GM08714 (cell line): ENCODE results near the gene CSNK2B.

Source experiments
- H3K4me3 ChIP-seq: fragments of 200-500 bp; sonication (Bioruptor generic); 2 replicates; pipeline ENCODE4 v1.5.1; 2014; ENCODE audit warnings: mild to moderate bottlenecking, low read length, inconsistent platforms
- ZNF274 ChIP-seq: IDR thresholded peaks from 2 replicates; pipeline ENCODE4 v1.6.1; 2012; ENCODE audit warnings: mild to moderate bottlenecking, low read depth, low read length

CSNK2B gene

DNA sequence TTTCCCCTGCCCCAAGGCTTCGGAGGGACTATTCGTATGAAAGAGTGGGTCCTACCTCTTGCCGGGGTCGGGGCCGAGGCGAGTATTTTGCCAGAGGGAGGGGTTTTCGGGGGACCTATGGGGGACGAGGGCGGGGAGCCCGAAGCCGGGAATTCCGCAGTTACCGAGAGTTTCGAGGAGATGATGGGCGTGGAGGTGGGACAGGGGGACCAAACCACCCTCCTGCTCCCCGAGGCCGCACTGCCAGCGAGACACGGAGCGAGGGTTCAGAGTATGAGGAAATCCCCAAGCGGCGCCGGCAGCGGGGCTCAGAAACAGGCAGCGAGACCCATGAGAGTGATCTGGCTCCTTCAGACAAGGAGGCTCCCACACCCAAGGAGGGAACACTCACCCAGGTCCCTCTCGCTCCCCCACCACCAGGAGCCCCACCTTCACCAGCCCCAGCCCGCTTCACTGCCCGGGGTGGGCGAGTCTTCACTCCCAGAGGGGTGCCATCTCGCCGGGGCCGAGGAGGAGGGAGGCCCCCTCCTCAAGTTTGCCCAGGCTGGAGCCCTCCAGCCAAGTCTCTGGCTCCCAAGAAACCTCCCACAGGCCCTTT lies 34.1 kb upstream of the CSNK2B start:
- TF ChIP-seq ZNF274 = no peak
- H3K4me3 ChIP-seq = no peak overlapping the region

DNA sequence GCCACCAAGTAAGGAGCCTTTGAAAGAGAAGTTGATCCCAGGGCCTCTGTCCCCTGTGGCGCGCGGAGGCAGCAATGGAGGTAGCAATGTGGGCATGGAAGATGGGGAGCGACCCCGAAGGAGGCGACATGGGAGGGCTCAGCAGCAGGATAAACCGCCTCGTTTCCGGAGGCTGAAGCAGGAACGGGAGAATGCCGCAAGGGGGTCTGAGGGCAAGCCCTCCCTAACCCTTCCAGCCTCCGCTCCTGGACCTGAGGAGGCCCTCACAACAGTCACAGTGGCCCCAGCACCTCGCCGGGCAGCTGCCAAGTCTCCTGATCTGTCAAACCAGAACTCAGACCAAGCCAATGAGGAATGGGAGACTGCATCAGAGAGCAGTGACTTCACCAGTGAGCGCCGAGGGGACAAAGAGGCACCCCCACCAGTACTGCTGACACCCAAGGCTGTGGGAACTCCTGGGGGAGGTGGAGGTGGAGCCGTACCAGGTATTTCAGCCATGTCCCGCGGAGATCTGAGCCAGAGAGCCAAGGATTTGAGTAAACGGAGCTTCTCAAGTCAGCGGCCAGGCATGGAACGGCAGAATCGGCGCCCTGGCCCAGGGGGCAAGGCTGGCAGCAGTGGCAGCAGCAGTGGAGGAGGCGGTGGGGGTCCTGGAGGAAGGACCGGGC lies 33.5 kb upstream of the CSNK2B start:
- TF ChIP-seq ZNF274 = no peak
- no peak overlapping the region for H3K4me3 ChIP-seq

DNA sequence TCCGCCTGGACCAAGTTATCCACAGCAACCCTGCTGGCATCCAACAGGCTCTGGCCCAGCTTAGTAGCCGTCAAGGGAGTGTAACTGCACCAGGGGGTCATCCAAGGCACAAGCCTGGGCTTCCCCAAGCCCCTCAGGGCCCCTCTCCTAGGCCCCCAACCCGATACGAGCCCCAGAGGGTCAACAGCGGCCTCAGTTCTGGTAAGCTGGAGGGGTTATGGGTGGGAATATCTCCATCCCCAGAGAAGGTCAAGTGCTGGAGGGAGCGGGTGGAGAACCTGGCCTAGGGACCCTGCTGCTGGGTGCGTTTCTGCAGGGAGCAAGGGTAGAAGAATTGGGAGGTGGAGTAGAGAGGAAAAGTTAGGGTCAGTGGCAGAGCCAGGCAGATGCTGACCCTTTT lies 32.4 kb upstream of the CSNK2B start:
- no peak for TF ChIP-seq ZNF274
- no peak overlapping the region for H3K4me3 ChIP-seq

GRCh38 chr6:31634131-31634530 lies 31.7 kb upstream of the CSNK2B start:
- no peak overlapping the region for H3K4me3 ChIP-seq
- TF ChIP-seq ZNF274 = no peak

GRCh38 chr6:31634969-31635575 lies 30.8 kb upstream of the CSNK2B start:
- no peak overlapping the region for H3K4me3 ChIP-seq
- TF ChIP-seq ZNF274 = no peak

GRCh38 chr6:31636698-31637596 lies 28.9 kb upstream of the CSNK2B start:
- H3K4me3 ChIP-seq = no peak overlapping the region
- TF ChIP-seq ZNF274 = no peak

DNA sequence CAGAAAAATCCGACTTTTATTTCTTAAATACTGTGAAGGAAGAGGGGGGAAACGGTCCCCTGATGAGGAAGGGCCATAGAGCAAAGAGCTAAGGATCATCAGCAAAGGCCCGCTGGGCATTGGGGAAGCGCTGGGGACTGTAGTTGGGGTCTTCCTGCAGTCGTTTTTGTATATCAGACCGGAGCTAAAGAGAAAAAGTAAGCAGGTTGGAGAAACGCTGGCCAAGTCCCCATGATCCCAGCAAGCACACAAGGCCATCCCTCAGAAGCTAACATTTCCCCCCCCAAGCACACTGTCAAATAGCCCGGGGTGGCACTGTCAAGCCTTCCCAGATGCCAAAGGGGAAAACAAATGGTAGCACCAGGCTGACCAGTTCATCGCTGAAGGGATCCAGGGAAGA lies 26.8 kb upstream of the CSNK2B start:
- no peak overlapping the region for H3K4me3 ChIP-seq
- no peak for TF ChIP-seq ZNF274

DNA sequence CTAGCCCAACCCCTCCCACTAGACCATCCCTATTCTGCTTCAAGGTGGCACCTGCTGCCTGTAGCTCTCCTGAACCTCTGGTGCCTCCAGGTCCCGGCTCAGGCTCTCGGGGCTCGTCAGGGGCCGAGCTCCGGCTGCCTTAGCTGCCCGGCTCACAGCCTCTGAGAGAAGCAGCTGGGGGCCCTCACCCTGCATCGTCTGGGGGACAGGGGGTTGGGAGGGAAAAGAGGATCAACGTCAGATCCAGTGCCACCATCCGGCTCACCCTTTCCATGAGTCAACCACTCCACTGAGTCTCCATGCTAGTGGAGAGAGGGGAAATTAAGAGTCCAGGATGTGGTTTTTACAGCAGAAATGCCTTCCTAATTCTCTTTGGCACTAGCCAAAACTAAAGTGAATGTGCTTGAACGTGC lies 26.4 kb upstream of the CSNK2B start:
- H3K4me3 ChIP-seq = no peak overlapping the region
- TF ChIP-seq ZNF274 = no peak

DNA sequence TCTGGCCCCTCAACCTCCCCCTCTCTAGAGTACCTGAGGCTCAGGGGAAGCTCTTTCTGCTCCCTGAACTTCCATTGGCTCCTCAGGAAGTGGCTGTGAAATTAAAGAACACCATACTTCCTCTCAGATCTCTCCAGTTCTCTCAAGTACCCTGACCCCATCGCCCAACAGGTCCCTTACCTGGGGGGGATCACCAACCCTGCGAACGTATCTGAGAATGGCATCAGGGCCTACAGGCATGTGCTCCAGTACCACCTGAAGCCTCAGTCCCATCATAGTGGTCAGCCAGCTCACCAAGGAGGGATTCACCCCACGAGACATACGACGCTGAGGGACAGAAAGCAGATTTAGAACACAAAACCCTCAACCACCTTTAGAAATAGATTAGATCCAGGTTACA lies 25.3 kb upstream of the CSNK2B start:
- TF ChIP-seq ZNF274 = no peak
- H3K4me3 ChIP-seq = no peak overlapping the region

- TF ChIP-seq ZNF274 = no peak
These were observed 24.5 kb upstream of the CSNK2B start for GRCh38 chr6:31641370-31641769.

DNA sequence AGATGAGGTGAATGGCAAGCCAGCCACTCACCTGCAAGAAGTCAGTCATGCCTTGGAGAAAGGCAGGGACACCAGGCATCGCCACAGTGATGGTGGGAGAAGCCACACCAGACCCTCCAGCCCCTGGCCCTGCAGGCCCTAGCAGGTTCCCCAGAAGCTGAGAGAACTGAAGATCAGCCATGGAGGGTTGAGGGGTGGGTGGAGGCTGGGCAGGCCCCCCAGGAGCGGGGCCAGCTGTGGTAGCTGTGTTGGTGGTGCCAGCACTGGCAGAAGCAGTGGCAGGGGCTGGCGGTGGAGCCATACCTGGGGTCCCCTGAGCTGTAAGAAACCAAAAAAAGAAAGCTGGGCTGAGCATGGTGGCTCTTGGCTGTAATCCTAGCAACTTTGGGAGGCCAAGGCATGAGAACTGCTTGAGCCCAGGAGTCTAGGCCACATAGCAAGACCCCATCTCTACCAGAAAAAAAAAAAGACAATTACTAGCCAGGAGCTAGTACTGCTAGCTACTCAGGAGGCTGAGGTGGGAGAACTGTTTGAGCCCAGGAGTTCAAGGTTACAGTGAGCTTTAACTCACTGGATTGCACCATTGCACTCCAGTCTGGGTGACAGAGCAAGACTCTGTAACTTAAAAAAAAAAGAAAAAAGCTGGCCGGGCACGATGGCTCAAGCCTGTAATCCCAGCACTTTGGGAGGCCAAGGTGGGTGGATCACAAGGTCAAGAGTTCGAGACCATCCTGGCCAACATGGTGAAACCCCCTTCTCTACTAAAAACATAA lies 22.9 kb upstream of the CSNK2B start:
- no peak for TF ChIP-seq ZNF274
- H3K4me3 ChIP-seq = no peak overlapping the region

More at GRCh38 chr6:31641370-31641769, 24.5 kb upstream of the CSNK2B start:
- H3K4me3 ChIP-seq = no peak overlapping the region

DNA sequence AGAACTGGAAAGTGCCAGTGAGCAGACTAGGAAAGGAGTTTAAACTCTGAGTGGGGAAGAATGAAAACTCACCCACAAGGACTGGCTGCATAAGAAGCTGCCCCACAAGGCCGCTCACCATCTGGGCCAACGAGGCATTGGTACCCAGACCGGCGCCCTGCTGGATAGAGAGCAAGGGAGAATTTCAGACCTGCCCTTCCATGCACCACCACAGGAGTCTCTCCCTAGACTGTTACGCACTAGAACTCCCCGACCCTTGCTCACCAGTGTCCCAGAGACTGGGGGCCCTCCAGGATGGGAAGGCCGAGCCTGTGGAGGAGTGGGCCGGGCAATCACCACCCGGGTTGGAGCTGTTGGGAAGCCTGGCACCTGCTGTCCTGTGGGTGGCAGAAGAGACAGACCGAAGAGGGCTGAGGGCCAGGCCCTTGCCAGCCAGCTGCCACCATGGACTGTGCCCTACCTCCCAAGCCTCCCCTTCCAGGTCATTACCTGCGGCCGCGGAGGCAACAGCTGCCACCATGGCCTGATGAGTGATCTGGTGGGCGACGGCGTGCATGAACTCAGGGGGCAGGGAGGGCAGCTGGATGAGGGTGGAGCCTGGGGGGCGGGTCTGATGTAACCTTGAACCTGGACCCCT lies 21.9 kb upstream of the CSNK2B start:
- TF ChIP-seq ZNF274 = no peak
- H3K4me3 ChIP-seq = no peak overlapping the region

- no peak for TF ChIP-seq ZNF274
- H3K4me3 ChIP-seq = no peak overlapping the region
These were observed 20.6 kb upstream of the CSNK2B start for GRCh38 chr6:31645325-31645724.
